Fibroblast of skin of left biceps (primary cell): ENCODE results near the gene BACE1.

Experiments used
- DNase-seq, 2 experiments: peaks; one replicate each; pipeline ENCODE4 v3.0.0-alpha.2; 2013; ENCODE audit warnings: low read depth in 2 of 2

The BACE1 gene

DNA sequence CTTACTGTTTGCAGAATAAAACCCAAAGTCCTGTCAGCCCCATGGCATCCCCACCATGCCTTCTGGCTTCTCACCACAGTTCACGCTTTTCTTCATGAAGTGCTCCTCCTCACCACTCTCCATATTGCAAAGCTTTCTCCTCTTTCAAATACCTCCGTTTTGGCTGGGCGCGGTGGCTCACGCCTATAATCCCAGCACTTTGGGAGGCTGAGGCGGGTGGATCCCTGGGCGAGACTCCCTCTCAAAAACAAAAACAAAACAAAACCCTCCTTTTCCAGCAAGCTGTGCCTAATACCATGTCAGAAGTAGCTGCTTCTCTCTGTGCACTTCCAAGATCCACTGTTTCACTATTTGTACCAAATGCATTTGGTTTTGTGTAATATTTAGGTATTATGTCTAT is 6.7 kb downstream of the BACE1 start:
- DNase-seq, result no peak

DNA sequence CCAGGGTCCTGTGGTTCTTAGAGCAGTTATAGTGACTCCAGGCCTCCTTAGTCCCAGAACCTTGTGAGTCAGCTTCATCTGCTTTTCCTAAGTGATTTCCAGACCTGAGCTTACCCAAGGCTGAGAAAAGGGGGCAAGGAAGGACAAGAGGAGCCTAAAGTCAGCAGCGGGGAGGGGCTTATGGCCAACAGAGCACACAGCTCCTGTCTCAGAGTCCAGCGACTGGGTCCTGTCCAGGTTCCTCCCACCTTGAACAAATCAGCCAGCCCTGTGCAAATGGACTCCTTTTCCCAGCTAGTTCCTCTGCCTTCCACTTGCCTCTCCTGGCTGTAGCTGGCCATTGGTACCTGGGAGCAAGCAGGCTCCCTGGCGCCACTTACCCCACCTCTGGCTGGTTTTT is 10.9 kb downstream of the BACE1 start:
- DNase-seq, result no peak

DNA sequence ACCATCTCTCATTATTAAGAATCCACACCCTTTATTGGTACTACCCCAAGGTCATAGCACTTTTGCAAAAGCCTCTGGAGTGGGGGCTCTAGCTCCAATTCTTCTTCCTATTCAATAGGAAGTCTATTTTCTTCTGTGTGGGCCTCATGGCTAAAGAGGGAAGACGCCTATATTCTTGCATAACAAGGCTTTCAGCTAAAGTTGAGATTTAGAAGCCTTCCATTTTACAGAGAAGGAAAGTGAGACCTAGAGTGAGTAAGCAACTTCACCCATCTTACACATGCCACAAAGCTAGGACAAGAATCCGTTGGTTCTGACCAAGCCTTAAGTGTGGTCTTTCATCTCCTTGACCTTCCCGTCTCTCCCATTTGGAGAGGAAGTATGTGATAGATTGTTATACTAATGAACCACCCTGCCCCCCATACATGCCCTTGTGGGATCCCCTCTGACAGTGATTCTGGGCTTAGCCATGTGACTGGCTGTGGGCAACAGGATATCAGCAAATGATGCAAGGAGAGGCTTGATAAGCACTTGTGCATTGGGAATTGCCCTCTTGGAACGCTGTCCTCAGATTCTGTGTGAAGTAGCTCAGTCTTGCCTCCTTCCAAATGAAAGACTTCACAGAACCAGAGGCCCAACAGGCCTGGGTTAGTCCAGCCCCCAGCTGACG is 12.3 kb downstream of the BACE1 start:
- no peak for DNase-seq

DNA sequence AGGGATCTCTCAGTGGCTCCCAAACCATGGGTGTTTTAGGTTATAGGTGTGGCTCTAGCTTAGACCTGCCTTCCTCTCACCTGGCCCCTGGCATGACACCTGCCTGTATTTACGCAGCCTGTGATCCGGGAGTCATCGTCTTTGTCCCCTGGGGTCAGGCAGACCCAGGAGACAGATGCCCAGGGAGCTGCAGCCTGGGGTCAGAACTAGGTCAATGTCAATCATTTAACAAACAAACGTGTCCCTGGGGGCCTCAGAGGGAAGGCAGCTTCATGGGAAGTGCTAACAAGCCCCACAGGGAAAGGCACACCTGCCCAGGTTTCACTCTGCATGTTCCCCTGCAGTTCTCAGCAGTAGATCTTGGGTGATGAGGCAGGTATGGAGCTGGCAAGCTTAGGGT is 13.0 kb downstream of the BACE1 start:
- no peak for DNase-seq

DNA sequence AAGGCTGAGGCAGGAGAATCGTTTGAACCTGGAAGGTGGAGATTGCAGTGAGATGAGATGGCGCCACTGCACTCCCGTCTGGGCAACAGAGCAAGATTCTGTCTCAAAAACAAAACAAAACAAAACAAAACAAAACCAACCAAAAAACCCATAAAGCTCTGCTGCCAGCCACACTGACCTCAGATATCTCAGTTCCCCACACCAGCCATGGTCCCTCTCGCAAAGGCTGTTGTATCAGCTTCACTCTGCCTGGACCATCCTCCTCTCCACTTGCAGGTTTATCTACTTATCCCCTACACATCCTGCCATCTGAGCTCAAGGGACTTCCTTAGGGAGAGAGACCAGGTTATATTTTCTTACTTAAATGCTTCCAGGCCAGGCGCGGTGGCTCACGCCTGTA is 13.8 kb downstream of the BACE1 start:
- DNase-seq, result no peak

DNA sequence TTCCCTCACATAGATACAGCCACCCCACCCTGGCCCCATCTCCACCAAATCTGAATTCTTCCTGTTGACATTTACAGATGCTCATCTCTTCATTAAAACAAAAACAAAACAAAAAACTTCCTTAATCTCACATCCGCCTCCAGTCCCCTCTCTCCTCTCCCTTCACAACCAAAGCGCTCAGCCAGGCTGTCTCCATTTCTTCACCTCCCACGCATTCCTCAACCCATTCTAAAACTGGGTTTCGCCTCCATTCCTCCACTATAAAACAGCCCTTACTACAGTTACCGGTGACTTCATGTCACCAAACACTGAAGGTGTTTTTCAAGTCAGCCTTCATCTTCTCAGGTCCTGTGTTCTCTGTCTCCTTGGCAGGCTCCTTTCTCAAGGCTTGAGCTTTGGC is 15.3 kb downstream of the BACE1 start:
- DNase-seq, result no peak

DNA sequence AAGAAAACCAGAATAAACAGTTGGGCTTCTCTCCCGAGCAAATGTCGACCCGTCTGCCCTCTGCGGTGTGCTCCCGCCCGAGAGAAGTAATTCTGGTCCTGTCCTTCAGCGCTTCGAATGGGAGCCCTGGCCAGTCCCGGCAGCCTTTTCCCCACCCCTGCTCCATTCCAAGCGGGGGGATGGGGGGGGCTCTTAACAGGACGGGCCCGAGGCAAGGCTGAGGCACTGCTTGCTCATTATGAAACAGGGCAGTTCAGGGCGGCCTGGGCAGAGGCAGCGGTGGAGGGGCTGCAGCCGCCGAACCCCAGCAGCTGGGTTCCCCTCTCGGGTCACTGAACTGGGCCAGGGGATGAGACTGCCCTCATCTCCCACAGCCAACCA is 15.8 kb downstream of the BACE1 start:
- DNase-seq, result no peak

DNA sequence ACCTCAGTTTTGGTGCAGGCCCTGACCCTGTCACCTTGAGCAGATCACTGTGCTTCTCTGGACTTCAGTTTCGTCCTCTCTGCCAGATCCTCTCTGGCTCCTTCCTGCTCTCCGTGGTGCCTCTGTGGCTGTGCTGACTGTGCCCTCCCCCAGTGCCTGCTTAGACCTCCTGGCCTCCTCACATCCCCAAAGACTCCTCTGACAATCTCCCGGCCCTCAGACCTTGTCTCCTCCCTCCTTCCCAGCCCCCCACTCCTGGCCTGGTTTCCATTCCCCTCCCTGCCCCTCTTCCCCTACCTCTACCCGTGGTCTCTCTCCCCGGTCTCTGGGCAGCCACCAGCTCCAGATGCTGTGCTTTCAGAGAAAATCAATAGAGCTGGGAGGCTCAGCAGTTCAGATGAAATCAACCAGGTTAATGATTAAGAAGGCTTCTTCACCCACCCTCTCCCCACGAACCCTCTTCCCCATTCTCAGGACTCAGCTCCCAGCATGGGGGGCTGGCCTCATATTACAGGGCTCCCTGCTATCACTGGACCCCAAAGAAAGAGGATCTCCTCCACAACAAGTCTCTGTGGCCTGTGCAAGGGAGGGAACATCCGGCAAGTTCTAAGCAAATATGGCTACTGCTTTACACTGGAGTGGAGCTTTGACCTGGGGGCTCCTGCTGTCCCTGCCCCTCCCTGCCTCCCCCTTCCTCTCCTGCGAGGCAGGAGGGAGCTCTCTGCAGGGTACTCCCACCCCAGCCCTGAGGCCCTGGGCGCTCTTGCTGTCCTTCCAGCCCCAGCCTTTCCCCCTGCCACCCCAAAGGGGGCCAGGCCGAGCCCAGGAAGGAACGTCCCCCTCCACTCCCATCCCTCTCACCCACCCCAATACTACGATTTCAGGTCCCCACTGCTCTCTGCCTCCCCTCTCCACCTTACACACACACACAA is 16.4 kb downstream of the BACE1 start:
- no peak for DNase-seq

DNA sequence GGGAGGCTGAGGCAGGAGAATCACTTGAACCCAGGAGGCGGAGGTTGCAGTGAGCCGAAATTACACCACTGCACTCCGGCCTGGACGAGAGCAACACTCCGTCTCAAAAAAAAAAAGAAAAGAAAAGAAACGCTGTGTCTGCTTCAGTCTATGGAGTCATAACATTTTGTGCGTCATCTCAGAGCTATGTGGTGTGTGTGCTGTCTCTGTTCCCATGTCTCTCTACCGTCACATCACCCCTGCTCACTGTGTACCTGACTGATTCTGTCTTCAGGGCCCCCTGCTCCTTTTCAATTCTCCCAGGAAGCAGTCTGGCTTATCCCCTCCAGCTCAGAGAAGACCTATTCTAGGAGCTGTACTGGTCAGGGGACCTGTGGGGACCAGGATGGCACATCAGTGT is 17.9 kb downstream of the BACE1 start:
- no peak for DNase-seq

DNA sequence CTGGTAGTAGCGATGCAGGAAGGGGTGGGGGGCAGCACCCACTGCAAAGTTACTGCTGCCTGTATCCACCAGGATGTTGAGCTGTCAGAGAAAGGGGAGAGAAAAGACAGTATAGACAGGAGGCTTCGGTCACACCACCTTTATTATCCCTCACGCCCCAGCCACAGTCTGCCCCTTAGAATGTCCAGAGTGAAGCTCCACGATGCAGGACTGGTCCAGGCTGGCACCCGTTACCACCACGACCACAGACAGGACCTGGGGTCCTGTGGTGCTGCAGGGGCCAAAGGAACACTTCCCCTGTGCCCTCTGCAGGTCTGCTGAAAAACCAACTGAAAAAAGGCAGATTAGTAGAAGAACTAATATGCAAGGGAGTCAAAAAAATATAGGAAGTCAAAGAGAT is 19.2 kb downstream of the BACE1 start:
- DNase-seq, result no peak

DNA sequence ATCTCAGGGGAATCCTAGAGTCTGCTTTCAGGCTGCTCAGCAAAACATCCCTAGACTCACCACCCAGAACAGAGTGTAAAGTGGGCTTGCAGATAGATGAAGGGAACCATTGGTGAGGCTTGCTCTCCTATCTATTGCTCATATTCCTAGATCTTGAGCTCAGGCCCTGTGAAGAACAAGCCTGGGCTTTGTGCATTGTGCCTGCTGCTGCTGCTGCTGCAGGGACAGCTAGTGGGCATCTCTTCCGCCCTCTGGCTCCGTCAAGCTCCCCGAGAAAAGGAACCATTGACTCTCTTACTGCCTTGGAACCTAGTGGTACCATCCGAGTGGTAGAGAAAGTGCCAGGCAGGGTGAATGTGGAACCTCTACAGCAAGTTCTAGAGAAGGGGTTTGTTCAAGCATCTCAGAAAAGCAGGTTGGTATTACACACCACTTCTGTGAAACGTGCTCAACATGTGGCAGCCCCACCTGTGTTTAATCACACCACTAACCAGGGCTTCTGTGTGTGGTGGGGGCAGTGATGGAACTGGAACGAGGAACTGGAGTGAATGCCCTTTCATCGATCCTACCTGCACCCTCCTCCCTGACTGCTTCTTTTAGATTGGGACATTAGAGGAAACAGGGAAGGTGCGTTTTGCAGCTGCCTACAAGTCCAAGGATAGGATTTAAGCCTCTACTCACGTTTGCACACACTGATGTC is 20.5 kb downstream of the BACE1 start:
- no peak for DNase-seq

DNA sequence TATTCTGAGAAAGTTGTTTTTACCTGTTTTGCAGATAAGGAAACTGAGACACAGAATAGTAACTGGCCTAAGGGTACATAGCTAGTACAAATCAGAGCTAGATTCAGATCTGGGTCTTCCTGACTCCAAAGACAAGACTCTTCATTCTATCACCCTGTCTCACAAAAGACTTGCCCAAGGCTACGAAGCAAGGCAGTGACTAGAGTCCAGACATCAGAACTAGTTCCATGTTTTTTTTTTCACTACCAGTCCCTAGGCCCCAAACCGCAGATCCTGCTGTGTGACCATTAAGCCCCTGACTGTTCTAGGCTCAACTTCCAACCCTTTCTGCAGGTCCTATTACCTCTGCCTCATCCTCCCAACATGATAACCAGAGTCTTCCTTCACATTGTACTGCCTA is 23.4 kb downstream of the BACE1 start:
- DNase-seq, result no peak

DNA sequence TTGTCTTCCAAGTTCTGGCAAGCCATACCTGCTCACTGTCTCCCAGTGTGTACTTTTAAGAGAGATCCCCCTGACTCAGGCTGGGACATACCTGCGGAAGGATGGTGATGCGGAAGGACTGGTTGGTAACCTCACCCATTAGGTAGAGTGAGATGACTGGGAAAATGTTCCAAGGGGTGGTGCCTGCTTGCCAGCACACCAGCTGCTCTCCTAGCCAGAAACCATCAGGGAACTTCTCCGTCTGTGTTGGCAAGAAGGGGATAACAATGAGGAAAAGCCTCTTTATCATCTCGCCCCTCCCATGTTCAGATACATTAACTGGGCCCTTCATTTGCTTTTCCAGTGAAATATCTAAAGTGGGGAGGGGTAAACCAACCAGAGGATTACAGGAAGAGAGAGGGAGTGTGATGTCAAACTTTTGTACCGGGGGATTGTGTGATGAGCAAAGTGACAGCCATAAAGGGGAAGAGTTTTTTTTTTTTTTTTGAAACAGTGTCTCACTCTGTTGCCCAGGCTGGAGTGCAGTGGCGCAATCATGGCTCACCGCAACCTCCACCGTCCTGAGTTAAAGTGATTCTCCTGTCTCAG is 25.2 kb downstream of the BACE1 start, which contains the start of gene BACE1-AS:
Gene BACE1-AS, plus strand, starts transcription at position 538 of the 588 bp plus-strand sequence.
- DNase-seq, result no peak

DNA sequence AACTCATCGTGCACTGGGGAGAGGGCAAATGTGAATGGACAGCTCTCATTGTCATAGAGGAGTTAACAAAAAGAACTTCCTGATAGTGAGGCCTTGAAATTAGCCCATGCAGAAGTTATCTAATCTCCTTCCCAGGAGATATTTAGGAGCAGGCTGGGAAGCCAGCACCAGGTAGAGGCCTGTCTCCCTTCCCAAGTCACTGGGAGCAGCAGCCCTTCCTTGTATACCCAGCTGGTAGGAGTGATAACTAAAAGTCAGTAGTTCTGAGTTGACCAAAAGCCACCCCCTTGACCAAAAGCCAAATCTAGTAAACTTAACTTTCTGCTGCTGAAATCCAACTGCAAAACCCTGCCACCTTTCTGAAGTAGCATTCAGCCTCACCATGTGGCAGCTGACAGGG is 26.3 kb downstream of the BACE1 start:
- DNase-seq, result no peak

DNA sequence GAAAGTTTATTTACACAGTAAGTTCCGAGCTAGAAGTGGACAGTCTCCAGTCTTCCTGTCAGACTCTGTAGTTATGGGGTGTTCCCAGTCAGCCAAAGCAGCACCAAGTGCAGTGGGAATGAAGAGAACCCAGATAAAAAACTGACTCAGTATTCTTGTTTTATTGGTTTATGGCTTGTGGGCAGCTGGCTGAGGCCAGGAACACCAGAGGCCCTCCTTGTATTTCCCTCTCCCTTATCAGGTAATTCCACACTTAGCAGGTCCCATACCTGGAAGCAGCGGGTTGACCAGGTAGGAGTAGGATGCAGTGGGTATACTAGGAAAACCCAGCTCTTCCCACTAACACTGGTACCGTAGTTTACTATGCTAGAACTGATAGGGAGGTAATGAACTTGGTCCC is 28.4 kb downstream of the BACE1 start:
- DNase-seq, result no peak

DNA sequence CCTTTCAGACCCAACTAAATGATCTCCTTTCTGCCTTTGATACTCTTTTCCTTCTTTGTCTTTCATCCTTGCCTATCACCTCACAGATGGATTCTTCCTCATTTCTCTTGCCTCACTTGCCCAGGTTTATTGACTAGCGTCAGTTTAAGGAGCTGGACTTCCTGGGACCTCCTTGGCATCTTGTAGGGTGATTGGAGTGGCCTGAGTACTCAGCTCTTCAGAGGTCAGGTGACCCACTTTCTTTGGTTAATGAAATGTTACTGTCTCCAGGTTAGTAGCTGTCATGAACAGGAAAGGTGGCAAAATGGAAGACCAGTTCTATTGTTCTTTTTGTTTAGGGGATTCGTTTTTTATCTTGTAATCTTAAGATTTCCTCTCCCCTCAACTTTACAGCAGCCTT is 29.5 kb downstream of the BACE1 start:
- DNase-seq, result no peak

DNA sequence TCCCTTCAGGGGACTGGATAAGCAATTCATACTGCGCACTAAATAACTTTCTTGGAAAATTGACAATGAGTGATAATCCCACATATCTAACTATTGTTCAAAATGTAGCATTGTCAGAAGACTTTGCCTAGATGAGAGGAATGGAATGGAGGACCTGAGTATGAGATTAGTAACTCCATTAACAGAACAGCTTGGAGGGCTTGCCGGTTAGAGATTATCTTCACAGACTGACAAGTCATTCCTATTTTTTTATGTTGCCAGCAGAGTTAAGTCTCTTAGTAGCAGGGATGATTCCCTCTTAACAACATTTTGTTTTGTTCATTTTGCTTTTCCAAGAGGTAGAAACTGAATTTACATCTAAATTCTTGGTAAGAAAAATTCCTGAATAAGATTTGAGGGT is 32.0 kb downstream of the BACE1 start:
- DNase-seq, result no peak

DNA sequence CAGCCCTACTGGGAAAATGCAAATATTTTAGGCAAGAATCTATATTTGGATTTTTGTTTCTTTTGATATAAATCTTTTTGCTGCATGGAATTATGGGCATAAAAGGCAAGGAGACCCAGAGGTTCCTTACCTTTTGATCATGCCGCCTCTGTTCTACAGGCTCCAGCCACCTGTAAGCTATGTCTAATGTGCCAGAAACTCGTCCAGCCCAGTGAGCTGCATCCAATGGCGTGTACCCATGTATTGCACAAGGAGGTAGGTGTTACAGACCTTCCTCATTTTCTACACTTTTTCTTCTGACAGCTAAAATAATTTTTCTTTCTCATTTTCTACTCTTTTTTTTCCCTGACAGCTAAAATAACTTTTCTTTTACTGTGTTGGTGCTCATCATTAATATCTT is 33.1 kb downstream of the BACE1 start:
- no peak for DNase-seq

DNA sequence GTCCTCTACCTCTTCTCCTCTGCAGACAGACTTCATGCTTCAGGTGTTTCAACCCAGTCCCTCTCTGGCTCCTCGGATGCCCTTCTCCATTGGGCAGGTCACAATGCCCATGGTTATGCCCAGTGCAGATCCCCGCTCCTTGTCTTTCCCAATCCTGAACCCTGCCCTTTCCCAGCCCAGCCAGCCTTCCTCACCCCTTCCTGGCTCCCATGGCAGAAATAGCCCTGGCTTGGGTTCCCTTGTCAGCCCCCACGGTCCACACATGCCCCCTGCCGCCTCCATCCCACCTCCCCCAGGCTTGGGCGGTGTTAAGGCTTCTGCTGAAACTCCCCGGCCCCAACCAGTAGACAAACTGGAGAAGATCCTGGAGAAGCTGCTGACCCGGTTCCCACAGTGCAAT is 34.2 kb downstream of the BACE1 start:
- no peak for DNase-seq

DNA sequence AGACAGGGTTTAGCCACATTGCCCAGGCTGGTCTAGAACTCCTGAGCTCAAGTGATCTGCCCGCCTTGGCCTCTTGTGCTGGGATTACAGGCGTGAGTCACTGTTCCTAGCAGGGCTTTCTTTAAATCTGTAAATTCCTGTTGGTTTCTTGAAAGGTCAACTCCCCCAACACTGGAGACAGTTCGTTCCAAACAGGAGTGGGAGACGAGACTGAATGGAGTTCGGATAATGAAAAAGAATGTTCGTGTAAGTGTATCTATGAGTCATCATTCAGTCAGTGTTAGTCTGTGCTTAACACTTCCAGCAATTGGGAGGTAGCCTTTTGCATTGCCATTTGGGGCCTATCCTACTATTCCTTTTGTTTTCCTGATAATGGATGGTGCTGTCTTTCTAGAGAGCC is 34.9 kb downstream of the BACE1 start:
- peak; percentile 97 for DNase-seq

DNA sequence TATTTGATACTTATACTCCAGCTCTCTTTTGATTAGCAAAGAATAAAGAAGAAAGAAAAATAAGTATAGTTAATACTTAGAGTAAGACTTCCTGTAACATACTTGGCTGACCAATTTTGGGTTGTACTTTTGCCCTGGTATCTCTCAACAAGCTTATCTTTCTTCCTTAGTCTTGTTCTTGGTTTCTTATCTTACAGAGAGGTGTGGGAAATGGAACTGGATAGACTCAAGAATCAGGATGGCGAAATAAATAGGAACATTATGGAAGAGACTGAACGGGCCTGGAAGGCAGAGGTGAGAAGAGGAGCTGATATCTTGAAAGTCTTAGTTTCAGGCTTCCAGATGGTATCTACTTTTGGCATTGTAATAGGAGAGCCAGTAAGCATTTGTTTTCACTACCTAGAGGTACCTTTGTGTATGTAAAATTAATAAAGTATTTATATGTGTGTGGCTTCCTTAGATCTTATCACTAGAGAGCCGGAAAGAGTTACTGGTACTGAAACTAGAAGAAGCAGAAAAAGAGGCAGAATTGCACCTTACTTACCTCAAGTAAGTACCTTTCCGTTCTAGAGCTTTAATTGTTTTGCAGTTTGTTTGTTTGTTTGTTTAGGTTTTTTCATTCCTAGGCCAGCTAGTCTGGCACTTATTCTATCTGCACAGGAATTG is 36.2 kb downstream of the BACE1 start:
- no peak for DNase-seq

DNA sequence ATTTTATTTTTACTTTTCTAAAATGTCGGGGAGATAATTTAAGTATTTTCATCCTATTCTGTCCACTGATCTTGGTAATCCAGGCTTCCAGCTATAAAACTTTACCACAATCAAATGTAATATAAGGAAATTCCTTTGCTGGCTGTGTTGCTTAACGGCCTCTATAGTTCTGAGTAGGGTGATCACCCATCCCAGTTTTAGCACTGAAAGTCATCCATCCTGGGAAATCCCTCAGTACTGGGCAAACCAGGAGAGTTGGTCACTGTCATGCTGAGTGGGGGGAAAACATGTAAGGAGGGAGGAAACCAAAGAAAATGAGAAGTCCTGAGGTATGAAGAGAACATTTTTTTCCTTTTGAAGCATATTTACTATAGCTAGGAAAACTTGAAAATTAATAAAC is 37.7 kb downstream of the BACE1 start:
- no peak for DNase-seq
